IMR-90 (cell line): Measurements from ENCODE around the gene MTMR4. TPM values are rescaled to one million over a fixed set of nuclear protein-coding genes. Genes with fewer than 3 reads are reported as not detected.
A peak's percentile ranks its signal among the peaks of the same experiment; 100 is the strongest.

Experiments
- ATAC-seq: fragments of 200-7000 bp; cut with Tn5 transposase; 2 replicates; pipeline ENCODE4 v1.9.1; 2020; ENCODE audit warnings: low read depth, mild to moderate bottlenecking, moderate library complexity
- BruUV-seq: library from RNA; stranded (reverse); fragments of 400-500 nt; replicated peaks from 2 replicates; lab custom pipeline; 2021; lab: Mats Ljungman, UMichigan
- CTCF ChIA-PET: fragments of 300-600 bp; formaldehyde crosslinking; extraction: SDS; loops from one replicate; lab custom pipeline; 2021; ENCODE audit warnings: antibody characterized with exemption; lab: Yijun Ruan, JAX
- POLR2A ChIA-PET: fragments of 300-600 bp; sonication (Branson Sonifier 250); formaldehyde crosslinking; loops from one replicate; lab custom pipeline; 2022; ENCODE audit warnings: antibody characterized with exemption; ENCODE audit not compliant: unreplicated experiment; lab: Charles Lee
- DNase-seq: peaks from one replicate; pipeline ENCODE4 v3.0.0; 2013
- H2AFZ ChIP-seq: replicated peaks from 2 replicates; pipeline ENCODE3; 2013; ENCODE audit warnings: low read length, mild to moderate bottlenecking; ENCODE audit not compliant: poor library complexity
- H2AK5ac ChIP-seq: 2 replicates; pipeline ENCODE4 v1.6.1; 2013; ENCODE audit warnings: low read depth, low read length, inconsistent platforms
- H2AK9ac ChIP-seq: replicated peaks from 2 replicates; pipeline ENCODE3; 2013; ENCODE audit warnings: mild to moderate bottlenecking, low read depth, low read length, moderate library complexity; ENCODE audit not compliant: poor library complexity
- H2BK120ac ChIP-seq: 2 replicates; pipeline ENCODE4 v1.6.1; 2013; ENCODE audit warnings: low read depth, low read length, inconsistent platforms
- H2BK15ac ChIP-seq: 3 replicates; pipeline ENCODE4 v1.6.1; 2013; ENCODE audit warnings: low read depth, low read length, inconsistent platforms
- H2BK20ac ChIP-seq: 2 replicates; pipeline ENCODE4 v1.6.1; 2013; ENCODE audit warnings: low read depth, mild to moderate bottlenecking, inconsistent platforms, low read length, moderate library complexity
- H2BK5ac ChIP-seq: 2 replicates; pipeline ENCODE4 v1.6.1; 2013; ENCODE audit warnings: mild to moderate bottlenecking, low read depth, low read length, inconsistent platforms; ENCODE audit not compliant: poor library complexity, severe bottlenecking
- H3K14ac ChIP-seq: replicated peaks from 2 replicates; pipeline ENCODE4 v1.6.1; 2013; ENCODE audit warnings: low read depth, low read length, inconsistent platforms
- H3K18ac ChIP-seq: 2 replicates; pipeline ENCODE4 v1.6.1; 2013; ENCODE audit warnings: low read depth, low read length, control low read depth
- H3K23ac ChIP-seq: 2 replicates; pipeline ENCODE4 v1.6.1; 2013; ENCODE audit warnings: low read depth, low read length, inconsistent platforms
- H3K27ac ChIP-seq: 2 replicates; pipeline ENCODE4 v1.5.1; 2013; ENCODE audit warnings: mild to moderate bottlenecking, control low read depth, low read length; ENCODE audit not compliant: insufficient read depth
- H3K27me3 ChIP-seq: 2 replicates; pipeline ENCODE4 v1.6.1; 2013; ENCODE audit warnings: low read length; ENCODE audit not compliant: control insufficient read depth, insufficient read depth
- H3K36me3 ChIP-seq: 2 replicates; pipeline ENCODE4 v1.6.1; 2013; ENCODE audit warnings: low read length, mixed read lengths; ENCODE audit not compliant: control insufficient read depth, insufficient read depth
- H3K4ac ChIP-seq: 2 replicates; pipeline ENCODE4 v1.6.1; 2013; ENCODE audit warnings: low read depth, low read length, inconsistent platforms
- H3K4me1 ChIP-seq: 2 replicates; pipeline ENCODE4 v1.6.1; 2013; ENCODE audit warnings: low read length, mixed read lengths; ENCODE audit not compliant: control insufficient read depth, insufficient read depth
- H3K4me2 ChIP-seq: 2 replicates; pipeline ENCODE4 v1.6.1; 2013; ENCODE audit warnings: low read depth, mild to moderate bottlenecking, control low read depth, low read length, moderate library complexity
- H3K4me3 ChIP-seq: 2 replicates; pipeline ENCODE4 v1.5.1; 2013; ENCODE audit warnings: low read depth, mild to moderate bottlenecking, control low read depth, low read length, moderate library complexity; ENCODE audit not compliant: insufficient read depth
- H3K56ac ChIP-seq: 2 replicates; pipeline ENCODE4 v1.6.1; 2013; ENCODE audit warnings: low read length, inconsistent platforms; ENCODE audit not compliant: insufficient read depth; ENCODE audit errors: extremely low read depth
- H3K79me1 ChIP-seq, 2 experiments: 2 replicates each; pipeline ENCODE4 v1.6.1; 2013; ENCODE audit warnings: low read length in 2 of 2, inconsistent platforms in 1 of 2, low read depth in 1 of 2
- H3K9ac ChIP-seq: 2 replicates; pipeline ENCODE4 v1.6.1; 2013; ENCODE audit warnings: low read depth, low read length, control low read depth
- H3K9me1 ChIP-seq: 2 replicates; pipeline ENCODE4 v1.6.1; 2013; ENCODE audit warnings: low read length, inconsistent platforms; ENCODE audit not compliant: insufficient read depth
- H3K9me3 ChIP-seq: 2 replicates; pipeline ENCODE4 v1.6.1; 2013; ENCODE audit warnings: low read length; ENCODE audit not compliant: control insufficient read depth, insufficient read depth
- H4K20me1 ChIP-seq: 2 replicates; pipeline ENCODE4 v1.6.1; 2013; ENCODE audit warnings: low read length, inconsistent platforms; ENCODE audit not compliant: insufficient read depth
- H4K5ac ChIP-seq: 2 replicates; pipeline ENCODE4 v1.6.1; 2013; ENCODE audit warnings: mild to moderate bottlenecking, low read depth, low read length, control low read depth
- H4K8ac ChIP-seq, 2 experiments: 2 replicates each; pipeline ENCODE4 v1.6.1; 2013; ENCODE audit warnings: low read depth in 2 of 2, low read length in 2 of 2, control low read depth in 1 of 2, inconsistent platforms in 1 of 2
- H4K91ac ChIP-seq: 2 replicates; pipeline ENCODE4 v1.6.1; 2013; ENCODE audit warnings: low read depth, low read length, inconsistent platforms; ENCODE audit not compliant: insufficient read depth
- BHLHE40 ChIP-seq: fragments of 150-350 bp; IDR thresholded peaks from 2 replicates; pipeline ENCODE4 v1.6.1; 2016; ENCODE audit warnings: mild to moderate bottlenecking, low read depth, low read length
- CEBPB ChIP-seq: IDR thresholded peaks from 2 replicates; pipeline ENCODE4 v1.6.1; 2012; ENCODE audit warnings: low read depth, low read length, improper control_type of control experiment
- CHD1 ChIP-seq: IDR thresholded peaks from 2 replicates; pipeline ENCODE4 v1.6.1; 2012; ENCODE audit warnings: low read depth, low read length, improper control_type of control experiment
- FOS ChIP-seq: fragments of 150-350 bp; IDR thresholded peaks from 2 replicates; pipeline ENCODE4 v1.6.1; 2016; ENCODE audit warnings: low read depth, low read length
- MAZ ChIP-seq: IDR thresholded peaks from 2 replicates; pipeline ENCODE4 v1.6.1; 2012; ENCODE audit warnings: low read depth, mild to moderate bottlenecking, low read length, improper control_type of control experiment, moderate library complexity, borderline replicate concordance
- MXI1 ChIP-seq: IDR thresholded peaks from 2 replicates; pipeline ENCODE4 v1.6.1; 2012; ENCODE audit warnings: low read depth, mild to moderate bottlenecking, low read length, moderate library complexity, borderline replicate concordance
- POLR2A ChIP-seq: IDR thresholded peaks from 2 replicates; pipeline ENCODE4 v1.6.1; 2012; ENCODE audit warnings: mild to moderate bottlenecking, low read depth, low read length
- RAD21 ChIP-seq: IDR thresholded peaks from 2 replicates; pipeline ENCODE4 v1.6.1; 2012; ENCODE audit warnings: low read length, improper control_type of control experiment
- RCOR1 ChIP-seq: IDR thresholded peaks from 2 replicates; pipeline ENCODE4 v1.6.1; 2012; ENCODE audit warnings: mild to moderate bottlenecking, low read length, improper control_type of control experiment; ENCODE audit not compliant: insufficient replicate concordance
- RFX5 ChIP-seq: IDR thresholded peaks from 2 replicates; pipeline ENCODE4 v1.8.0; 2012; ENCODE audit warnings: low read depth, mild to moderate bottlenecking, low read length, moderate library complexity
- SMC3 ChIP-seq: fragments of 150-350 bp; IDR thresholded peaks from 2 replicates; pipeline ENCODE4 v1.6.1; 2016; ENCODE audit warnings: low read depth, mild to moderate bottlenecking, antibody characterized with exemption, low read length, moderate library complexity
- WGBS, 2 experiments: methylation state at CpG; one replicate each; pipeline versions ENCODE4 v1.1.5 to v1.1.7; 2013; ENCODE audit warnings: missing lambda C conversion rate in 2 of 2; ENCODE audit not compliant: insufficient read length in 1 of 2; ENCODE audit errors: extremely low coverage in 2 of 2; 5-methylcytosine and 5-hydroxymethylcytosine counted together
- dilution Hi-C: fragments of 300-500 bp; cut with HindIII; formaldehyde crosslinking; loops from one replicate; pipeline ENCODE4 v1.14.3; 2018; ENCODE audit warnings: low sequenced_read_pairs; ENCODE audit not compliant: unreplicated experiment
- in situ Hi-C: fragments of 300-500 bp; cut with MboI; formaldehyde crosslinking; loops from 3 replicates; pipeline ENCODE4 v1.14.3; 2019; ENCODE audit warnings: low sequenced_read_pairs, inconsistent platforms, mixed read lengths
- intact Hi-C: fragments of 100-400 bp; cut with micrococcal nuclease; formaldehyde crosslinking; loops from 2 replicates; pipeline ENCODE4 v1.10.0; 2022
- polyA plus RNA-seq, 3 experiments: library from polyadenylated mRNA; depleted of rRNA; stranded (reverse); fragments of >200 nt; gene quantifications; 2 replicates each; pipeline ENCODE4 v1.2.3, GENCODE V29; 2012; ENCODE audit warnings: low replicate concordance in 1 of 3
- total RNA-seq: library from RNA; depleted of rRNA; stranded (reverse); fragments of >200 nt; gene quantifications from 2 replicates; pipeline ENCODE4 v1.2.3, GENCODE V29; 2012
- TF ChIP-seq, protein P1 (sequence below): conservative IDR thresholded peaks from 2 replicates; pipeline ENCODE4 v1.5.1; 2012; ENCODE audit warnings: mild to moderate bottlenecking, low read depth, low read length, improper control_type of control experiment
- TF ChIP-seq, protein P2 (sequence below): fragments of 150-350 bp; IDR thresholded peaks from 2 replicates; pipeline ENCODE4 v1.6.1; 2016; ENCODE audit warnings: low read depth, mild to moderate bottlenecking, low read length, moderate library complexity, borderline replicate concordance

MTMR4 gene
- total and polyA plus RNA-seq, 2 of the 4 experiments (the other 2 are of a cell fraction) = 13.2 to 42.5 TPM

DNA sequence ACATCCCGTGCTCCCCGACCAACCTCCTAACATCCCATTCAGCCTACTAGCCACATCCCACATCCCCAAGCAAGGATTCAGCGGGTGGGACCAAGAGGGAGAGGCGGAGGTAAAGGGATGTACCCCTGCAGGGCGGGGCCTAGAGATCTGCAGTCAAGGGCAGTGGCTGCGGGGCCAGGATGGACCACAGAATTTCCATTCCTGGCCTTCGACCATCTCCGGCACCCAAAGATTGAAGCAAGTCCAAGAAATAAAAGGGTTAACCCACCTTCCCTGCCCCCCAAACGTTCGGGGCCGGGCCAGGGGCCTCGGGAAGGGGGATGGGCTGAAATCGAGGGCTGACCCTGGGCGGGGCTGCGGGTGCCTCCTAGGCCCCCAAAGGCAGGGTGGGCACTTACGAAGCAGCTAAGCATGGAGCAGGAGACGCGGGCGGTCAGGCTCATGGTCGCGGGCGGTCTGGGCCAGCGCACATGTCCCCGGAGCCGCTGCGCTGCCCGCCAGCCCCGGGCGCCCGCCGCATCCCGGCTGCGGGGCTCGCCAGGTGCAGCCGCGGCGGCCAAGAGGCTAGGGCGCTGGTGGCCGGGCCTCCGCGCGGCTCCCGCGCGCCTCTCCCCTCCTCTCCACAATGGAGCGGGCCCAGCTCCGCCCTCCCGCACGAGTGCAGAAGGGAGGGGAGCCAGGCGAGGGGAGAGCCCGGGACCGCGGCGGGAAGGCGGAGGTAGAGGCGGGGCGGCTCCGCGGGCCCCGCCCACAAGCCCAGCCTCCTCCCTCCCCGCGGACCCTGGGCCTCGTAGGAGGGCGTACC, at the start of gene MTMR4 (continued):
- no peak for TF ChIP-seq RCOR1
- no peak; the same call in 1 of the 2 replicates for TF ChIP-seq POLR2A
- TF ChIP-seq SMC3 = no peak
- peak; percentile 82; the same call in 1 of the 2 replicates for TF ChIP-seq MAZ
- peak; percentile 74 for TF ChIP-seq BHLHE40

DNA sequence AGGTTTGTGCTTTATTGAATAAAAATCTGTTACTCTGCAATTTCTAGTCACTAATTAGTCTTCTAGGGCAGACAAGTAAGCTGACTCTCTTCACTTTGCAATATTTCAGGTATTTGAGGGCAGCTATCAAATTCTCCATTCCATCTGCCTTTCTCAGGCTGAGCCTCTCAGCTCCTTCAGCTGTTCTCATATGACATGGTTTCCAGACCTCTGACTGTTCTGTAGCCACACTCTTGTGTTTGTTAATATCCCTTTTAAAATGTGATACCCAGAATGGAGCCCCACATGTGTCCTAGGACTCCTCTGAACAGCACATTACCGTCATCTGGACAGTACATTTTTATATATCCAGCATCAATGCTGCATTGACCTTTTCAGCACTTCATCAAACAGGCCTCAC, 46.1 kb upstream of the MTMR4 start:
- no peaks in the 10 kb centered on the region for H3K4me1 ChIP-seq
- DNase-seq = no peak
- H2BK15ac ChIP-seq = no peak overlapping the region
- no peak overlapping the region for H2AFZ ChIP-seq
- H3K9me3 ChIP-seq = no peaks in the 10 kb centered on the region
- peaks cover 14% of the 10 kb centered on the region for H3K27me3 ChIP-seq
- H4K20me1 ChIP-seq = no peaks in the 10 kb centered on the region
- no peak overlapping the region for H2BK20ac ChIP-seq
- H3K4me2 ChIP-seq = no peak overlapping the region
- POLR2A ChIA-PET = no interaction called here
- no peak overlapping the region for H2BK120ac ChIP-seq
- H3K14ac ChIP-seq = no peak overlapping the region
- H3K23ac ChIP-seq = no peak overlapping the region
- no peak overlapping the region for H2BK5ac ChIP-seq
- no peak overlapping the region for H4K8ac ChIP-seq
- BruUV-seq = no TSS peak
- intact Hi-C loops (no loop called here), dilution Hi-C loops (no loop called here), in situ Hi-C loops (no loop called here)
- H3K4ac ChIP-seq = no peak overlapping the region
- no peak overlapping the region for H3K27ac ChIP-seq
- H3K79me1 ChIP-seq = no peaks in the 10 kb centered on the region
- no peak overlapping the region for H4K91ac ChIP-seq
- no peaks in the 10 kb centered on the region for H3K9me1 ChIP-seq
- 25% methylated on average over 1 of the region's 1 CpG; no CpG with 5 or more reads in 1 of the 2 experiments for WGBS, 2 experiments
- no peak overlapping the region for H3K18ac ChIP-seq
- H3K56ac ChIP-seq = no peak overlapping the region
- ATAC-seq = no peak
- no peak overlapping the region for H3K9ac ChIP-seq
- CTCF ChIA-PET = no interaction called here
- no peak overlapping the region for H3K4me3 ChIP-seq
- H4K5ac ChIP-seq = no peak overlapping the region
- H2AK9ac ChIP-seq = no peak overlapping the region
- no peaks in the 10 kb centered on the region for H3K36me3 ChIP-seq
- H2AK5ac ChIP-seq = no peak overlapping the region
- TF ChIP-seq MXI1 (no peak), CEBPB (no peak), FOS (no peak), BHLHE40 (no peak), CHD1 (no peak), RFX5 (no peak), RCOR1 (no peak), RAD21 (no peak), SMC3 (no peak)
- TF ChIP-seq, protein P1, sequence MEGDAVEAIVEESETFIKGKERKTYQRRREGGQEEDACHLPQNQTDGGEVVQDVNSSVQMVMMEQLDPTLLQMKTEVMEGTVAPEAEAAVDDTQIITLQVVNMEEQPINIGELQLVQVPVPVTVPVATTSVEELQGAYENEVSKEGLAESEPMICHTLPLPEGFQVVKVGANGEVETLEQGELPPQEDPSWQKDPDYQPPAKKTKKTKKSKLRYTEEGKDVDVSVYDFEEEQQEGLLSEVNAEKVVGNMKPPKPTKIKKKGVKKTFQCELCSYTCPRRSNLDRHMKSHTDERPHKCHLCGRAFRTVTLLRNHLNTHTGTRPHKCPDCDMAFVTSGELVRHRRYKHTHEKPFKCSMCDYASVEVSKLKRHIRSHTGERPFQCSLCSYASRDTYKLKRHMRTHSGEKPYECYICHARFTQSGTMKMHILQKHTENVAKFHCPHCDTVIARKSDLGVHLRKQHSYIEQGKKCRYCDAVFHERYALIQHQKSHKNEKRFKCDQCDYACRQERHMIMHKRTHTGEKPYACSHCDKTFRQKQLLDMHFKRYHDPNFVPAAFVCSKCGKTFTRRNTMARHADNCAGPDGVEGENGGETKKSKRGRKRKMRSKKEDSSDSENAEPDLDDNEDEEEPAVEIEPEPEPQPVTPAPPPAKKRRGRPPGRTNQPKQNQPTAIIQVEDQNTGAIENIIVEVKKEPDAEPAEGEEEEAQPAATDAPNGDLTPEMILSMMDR = no peak
- TF ChIP-seq, protein P2, sequence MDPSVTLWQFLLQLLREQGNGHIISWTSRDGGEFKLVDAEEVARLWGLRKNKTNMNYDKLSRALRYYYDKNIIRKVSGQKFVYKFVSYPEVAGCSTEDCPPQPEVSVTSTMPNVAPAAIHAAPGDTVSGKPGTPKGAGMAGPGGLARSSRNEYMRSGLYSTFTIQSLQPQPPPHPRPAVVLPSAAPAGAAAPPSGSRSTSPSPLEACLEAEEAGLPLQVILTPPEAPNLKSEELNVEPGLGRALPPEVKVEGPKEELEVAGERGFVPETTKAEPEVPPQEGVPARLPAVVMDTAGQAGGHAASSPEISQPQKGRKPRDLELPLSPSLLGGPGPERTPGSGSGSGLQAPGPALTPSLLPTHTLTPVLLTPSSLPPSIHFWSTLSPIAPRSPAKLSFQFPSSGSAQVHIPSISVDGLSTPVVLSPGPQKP = no peak
